SK-N-MC (cell line): ENCODE measurements around the gene CD248.

Experiments used
- EZH2 ChIP-seq: fragments of 200-600 bp; sonication (generic); IDR thresholded peaks from one replicate; pipeline ENCODE4 v1.6.1; 2017; ENCODE audit warnings: antibody characterized with exemption
- FOXP2 ChIP-seq: optimal IDR thresholded peaks from 2 replicates; pipeline ENCODE3; 2011; ENCODE audit warnings: mild to moderate bottlenecking, moderate library complexity; ENCODE audit not compliant: insufficient read depth; ENCODE audit errors: extremely low read length, control extremely low read depth
- POLR2AphosphoS5 ChIP-seq: IDR thresholded peaks from 2 replicates; pipeline ENCODE4 v1.6.1; 2012; ENCODE audit warnings: mild to moderate bottlenecking, low read depth, low read length, borderline replicate concordance

GRCh38 chr11:66362481-66363147, 45.8 kb upstream of the CD248 start:
- no peak for TF ChIP-seq EZH2
- no peak for TF ChIP-seq FOXP2
- peak; percentile 13 for TF ChIP-seq POLR2AphosphoS5
